ENCODE results near the gene QKI. TPM values are rescaled to one million over a fixed set of nuclear protein-coding genes. Genes with fewer than 3 reads are reported as not detected.

QKI gene
- total and polyA plus RNA-seq, 10 of the 15 experiments (the other 5 are each of a cell fraction or from before 2014, with no cell fraction given): 4.7 to 72.5 (median 38.9) TPM

DNA sequence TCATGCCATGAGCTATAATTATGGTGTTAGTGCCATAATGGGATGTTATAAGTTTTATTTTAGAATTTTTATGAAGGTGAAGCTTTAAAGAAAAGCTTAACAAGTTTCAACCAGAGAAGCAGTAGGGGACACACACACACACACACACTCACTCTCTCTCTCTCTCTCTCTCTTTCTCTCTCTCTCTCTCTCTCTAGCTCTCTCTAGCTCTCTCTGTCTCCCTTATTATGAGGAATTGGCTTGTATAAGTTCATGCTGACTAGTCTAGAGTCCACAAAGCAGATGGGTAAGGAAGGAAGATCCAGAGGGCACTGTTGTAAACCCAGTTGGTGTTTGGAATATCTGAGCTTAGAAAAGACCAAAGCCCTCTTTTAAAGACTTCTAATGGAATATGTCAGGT is 102.4 kb downstream of the QKI start (continued):
- no peak for TF ChIP-seq CREM (IDR thresholded peaks at IDR 0.05; ENCODE audit: low read depth)

DNA sequence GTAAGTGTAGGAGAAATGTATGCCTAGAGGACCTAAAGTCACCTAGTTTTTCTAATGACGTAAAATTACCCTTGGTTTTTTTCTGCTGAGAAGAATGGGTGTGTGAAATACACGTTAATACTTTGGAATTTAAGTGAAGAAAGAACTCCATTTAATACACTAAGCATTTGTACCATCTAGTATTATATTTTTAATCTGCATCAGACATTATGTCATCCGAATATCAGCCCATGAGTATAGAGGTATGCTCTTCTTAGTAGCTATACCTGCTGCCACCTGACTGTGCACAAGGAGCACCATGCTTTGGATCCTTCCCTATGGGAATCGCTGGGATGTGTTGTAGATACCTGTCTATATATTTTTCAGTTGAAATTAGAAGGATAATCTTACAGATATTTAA is 106.4 kb downstream of the QKI start:
- ChIA-PET SMC1A (ENCODE audit: uncharacterized antibody, unreplicated experiment) (interaction anchor here (1.6 kb wide), 1 partner anchor 8 kb away, joined by 5 read pairs; no protein-coding TSS in a partner anchor), CTCF (no interaction called here), POLR2A (interaction anchor here (0.5 to 1.5 kb wide), 2 partner anchors 96 to 432 kb away, joined by 3 read pairs; no protein-coding TSS in a partner anchor), RAD21 (ENCODE audit: unreplicated experiment) (no interaction called here)
- Histone ChIP-seq H3K9me3 (replicated peaks; ENCODE audit: control insufficient read depth, insufficient read depth, low read length) (no peaks in the 10 kb centered on the region; the same call in 2 of the 3 replicates), H2AFZ (ENCODE audit: control insufficient read depth, low read depth, low read length) (no peak overlapping the region), H3K79me2 (ENCODE audit: control insufficient read depth, insufficient read depth, low read length) (peaks cover 23% of the 10 kb centered on the region), H3K4me3 (no peak overlapping the region), H3K4me2 (ENCODE audit: control insufficient read depth, insufficient read depth) (no peak overlapping the region), H3K36me3 (ENCODE audit: control insufficient read depth in 2 of 2, insufficient read depth in 2 of 2, low read length in 1 of 2) (no peaks in the 10 kb centered on the region), H4K20me1 (ENCODE audit: control insufficient read depth, insufficient read depth) (no peaks in the 10 kb centered on the region), H3K27ac (ENCODE audit: control insufficient read depth, insufficient read depth) (no peak overlapping the region), H3K9ac (ENCODE audit: control insufficient read depth, insufficient read depth, low read length) (no peak overlapping the region), H3K4me1 (ENCODE audit: control insufficient read depth, insufficient read depth, low read length) (no peaks in the 10 kb centered on the region), H3K27me3 (replicated peaks in 1 of 2; ENCODE audit: control insufficient read depth in 2 of 2, insufficient read depth in 2 of 2, low read length in 1 of 2) (no peaks in the 10 kb centered on the region)
- ATAC-seq: no peak
- no peak for DNase-seq (ENCODE audit: low read depth, low spot score)
- no TSS peak for BruUV-seq (replicated peaks)
- WGBS (ENCODE audit: insufficient coverage, insufficient replicate concordance, low lambda C conversion rate, missing lambda C conversion rate): 67% methylated on average over 4 of the region's 4 CpGs
- no peak for FAIRE-seq
- TF ChIP-seq, protein P1, sequence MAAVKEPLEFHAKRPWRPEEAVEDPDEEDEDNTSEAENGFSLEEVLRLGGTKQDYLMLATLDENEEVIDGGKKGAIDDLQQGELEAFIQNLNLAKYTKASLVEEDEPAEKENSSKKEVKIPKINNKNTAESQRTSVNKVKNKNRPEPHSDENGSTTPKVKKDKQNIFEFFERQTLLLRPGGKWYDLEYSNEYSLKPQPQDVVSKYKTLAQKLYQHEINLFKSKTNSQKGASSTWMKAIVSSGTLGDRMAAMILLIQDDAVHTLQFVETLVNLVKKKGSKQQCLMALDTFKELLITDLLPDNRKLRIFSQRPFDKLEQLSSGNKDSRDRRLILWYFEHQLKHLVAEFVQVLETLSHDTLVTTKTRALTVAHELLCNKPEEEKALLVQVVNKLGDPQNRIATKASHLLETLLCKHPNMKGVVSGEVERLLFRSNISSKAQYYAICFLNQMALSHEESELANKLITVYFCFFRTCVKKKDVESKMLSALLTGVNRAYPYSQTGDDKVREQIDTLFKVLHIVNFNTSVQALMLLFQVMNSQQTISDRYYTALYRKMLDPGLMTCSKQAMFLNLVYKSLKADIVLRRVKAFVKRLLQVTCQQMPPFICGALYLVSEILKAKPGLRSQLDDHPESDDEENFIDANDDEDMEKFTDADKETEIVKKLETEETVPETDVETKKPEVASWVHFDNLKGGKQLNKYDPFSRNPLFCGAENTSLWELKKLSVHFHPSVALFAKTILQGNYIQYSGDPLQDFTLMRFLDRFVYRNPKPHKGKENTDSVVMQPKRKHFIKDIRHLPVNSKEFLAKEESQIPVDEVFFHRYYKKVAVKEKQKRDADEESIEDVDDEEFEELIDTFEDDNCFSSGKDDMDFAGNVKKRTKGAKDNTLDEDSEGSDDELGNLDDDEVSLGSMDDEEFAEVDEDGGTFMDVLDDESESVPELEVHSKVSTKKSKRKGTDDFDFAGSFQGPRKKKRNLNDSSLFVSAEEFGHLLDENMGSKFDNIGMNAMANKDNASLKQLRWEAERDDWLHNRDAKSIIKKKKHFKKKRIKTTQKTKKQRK (IDR thresholded peaks at IDR 0.05; ENCODE audit: low read depth, low read length): no peak
- no peak for TF ChIP-seq RAD51 (IDR thresholded peaks at IDR 0.05)
- no peak for TF ChIP-seq MTA2 (IDR thresholded peaks at IDR 0.05; ENCODE audit: low read depth)
- no peak for TF ChIP-seq SMC3 (IDR thresholded peaks at IDR 0.05; ENCODE audit: borderline replicate concordance, low read length)
- TF ChIP-seq, protein P2, sequence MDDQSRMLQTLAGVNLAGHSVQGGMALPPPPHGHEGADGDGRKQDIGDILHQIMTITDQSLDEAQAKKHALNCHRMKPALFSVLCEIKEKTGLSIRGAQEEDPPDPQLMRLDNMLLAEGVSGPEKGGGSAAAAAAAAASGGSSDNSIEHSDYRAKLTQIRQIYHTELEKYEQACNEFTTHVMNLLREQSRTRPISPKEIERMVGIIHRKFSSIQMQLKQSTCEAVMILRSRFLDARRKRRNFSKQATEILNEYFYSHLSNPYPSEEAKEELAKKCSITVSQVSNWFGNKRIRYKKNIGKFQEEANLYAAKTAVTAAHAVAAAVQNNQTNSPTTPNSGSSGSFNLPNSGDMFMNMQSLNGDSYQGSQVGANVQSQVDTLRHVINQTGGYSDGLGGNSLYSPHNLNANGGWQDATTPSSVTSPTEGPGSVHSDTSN (IDR thresholded peaks at IDR 0.05; ENCODE audit: insufficient replicate concordance, low read depth, low read length): no peak
- TF ChIP-seq, protein P3, sequence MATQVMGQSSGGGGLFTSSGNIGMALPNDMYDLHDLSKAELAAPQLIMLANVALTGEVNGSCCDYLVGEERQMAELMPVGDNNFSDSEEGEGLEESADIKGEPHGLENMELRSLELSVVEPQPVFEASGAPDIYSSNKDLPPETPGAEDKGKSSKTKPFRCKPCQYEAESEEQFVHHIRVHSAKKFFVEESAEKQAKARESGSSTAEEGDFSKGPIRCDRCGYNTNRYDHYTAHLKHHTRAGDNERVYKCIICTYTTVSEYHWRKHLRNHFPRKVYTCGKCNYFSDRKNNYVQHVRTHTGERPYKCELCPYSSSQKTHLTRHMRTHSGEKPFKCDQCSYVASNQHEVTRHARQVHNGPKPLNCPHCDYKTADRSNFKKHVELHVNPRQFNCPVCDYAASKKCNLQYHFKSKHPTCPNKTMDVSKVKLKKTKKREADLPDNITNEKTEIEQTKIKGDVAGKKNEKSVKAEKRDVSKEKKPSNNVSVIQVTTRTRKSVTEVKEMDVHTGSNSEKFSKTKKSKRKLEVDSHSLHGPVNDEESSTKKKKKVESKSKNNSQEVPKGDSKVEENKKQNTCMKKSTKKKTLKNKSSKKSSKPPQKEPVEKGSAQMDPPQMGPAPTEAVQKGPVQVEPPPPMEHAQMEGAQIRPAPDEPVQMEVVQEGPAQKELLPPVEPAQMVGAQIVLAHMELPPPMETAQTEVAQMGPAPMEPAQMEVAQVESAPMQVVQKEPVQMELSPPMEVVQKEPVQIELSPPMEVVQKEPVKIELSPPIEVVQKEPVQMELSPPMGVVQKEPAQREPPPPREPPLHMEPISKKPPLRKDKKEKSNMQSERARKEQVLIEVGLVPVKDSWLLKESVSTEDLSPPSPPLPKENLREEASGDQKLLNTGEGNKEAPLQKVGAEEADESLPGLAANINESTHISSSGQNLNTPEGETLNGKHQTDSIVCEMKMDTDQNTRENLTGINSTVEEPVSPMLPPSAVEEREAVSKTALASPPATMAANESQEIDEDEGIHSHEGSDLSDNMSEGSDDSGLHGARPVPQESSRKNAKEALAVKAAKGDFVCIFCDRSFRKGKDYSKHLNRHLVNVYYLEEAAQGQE (IDR thresholded peaks at IDR 0.05; ENCODE audit: low read depth, low read length): no peak
- in situ Hi-C loops (cut with MboI): no loop called here
- intact Hi-C loops (cut with micrococcal nuclease; ENCODE audit: unreplicated experiment): no loop called here
